ENCODE data around the gene USP6NL. TPM values are rescaled to one million over a fixed set of nuclear protein-coding genes. Genes with fewer than 3 reads are reported as not detected.

Gene USP6NL
- total and polyA plus RNA-seq, 2 of the 13 experiments (the other 11 are each of a cell fraction or from before 2014, with no cell fraction given), result 10.5 to 22.9 TPM

DNA sequence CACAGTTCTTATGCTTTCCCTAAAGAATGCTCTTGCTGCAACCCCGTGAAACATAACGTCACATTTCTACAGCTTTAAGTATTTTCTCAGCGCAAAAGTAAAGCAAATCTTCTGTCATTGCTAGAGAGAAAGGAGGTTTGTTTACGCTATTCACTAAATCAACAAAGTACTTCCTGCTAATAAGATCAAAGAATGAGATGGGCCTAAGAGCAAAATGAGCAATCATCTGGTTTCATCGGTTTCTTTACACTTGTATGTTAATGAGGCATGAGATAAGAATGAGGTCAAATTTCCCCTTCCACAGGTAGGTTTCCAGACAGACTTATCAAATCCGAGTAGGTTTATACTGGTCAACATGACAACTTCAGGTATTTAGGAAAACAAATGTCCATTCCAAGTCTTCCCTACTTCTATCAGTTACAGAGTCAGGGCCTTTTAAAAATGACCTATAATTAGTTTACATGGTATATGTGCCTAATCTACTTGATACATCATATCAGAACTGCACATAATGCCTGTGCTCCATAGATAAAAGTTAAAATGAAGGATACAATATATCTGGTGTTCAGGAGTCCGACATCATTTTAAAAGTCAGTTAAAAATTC lies 8.4 kb downstream of the USP6NL start (continued):
- TF ChIP-seq, protein P1, sequence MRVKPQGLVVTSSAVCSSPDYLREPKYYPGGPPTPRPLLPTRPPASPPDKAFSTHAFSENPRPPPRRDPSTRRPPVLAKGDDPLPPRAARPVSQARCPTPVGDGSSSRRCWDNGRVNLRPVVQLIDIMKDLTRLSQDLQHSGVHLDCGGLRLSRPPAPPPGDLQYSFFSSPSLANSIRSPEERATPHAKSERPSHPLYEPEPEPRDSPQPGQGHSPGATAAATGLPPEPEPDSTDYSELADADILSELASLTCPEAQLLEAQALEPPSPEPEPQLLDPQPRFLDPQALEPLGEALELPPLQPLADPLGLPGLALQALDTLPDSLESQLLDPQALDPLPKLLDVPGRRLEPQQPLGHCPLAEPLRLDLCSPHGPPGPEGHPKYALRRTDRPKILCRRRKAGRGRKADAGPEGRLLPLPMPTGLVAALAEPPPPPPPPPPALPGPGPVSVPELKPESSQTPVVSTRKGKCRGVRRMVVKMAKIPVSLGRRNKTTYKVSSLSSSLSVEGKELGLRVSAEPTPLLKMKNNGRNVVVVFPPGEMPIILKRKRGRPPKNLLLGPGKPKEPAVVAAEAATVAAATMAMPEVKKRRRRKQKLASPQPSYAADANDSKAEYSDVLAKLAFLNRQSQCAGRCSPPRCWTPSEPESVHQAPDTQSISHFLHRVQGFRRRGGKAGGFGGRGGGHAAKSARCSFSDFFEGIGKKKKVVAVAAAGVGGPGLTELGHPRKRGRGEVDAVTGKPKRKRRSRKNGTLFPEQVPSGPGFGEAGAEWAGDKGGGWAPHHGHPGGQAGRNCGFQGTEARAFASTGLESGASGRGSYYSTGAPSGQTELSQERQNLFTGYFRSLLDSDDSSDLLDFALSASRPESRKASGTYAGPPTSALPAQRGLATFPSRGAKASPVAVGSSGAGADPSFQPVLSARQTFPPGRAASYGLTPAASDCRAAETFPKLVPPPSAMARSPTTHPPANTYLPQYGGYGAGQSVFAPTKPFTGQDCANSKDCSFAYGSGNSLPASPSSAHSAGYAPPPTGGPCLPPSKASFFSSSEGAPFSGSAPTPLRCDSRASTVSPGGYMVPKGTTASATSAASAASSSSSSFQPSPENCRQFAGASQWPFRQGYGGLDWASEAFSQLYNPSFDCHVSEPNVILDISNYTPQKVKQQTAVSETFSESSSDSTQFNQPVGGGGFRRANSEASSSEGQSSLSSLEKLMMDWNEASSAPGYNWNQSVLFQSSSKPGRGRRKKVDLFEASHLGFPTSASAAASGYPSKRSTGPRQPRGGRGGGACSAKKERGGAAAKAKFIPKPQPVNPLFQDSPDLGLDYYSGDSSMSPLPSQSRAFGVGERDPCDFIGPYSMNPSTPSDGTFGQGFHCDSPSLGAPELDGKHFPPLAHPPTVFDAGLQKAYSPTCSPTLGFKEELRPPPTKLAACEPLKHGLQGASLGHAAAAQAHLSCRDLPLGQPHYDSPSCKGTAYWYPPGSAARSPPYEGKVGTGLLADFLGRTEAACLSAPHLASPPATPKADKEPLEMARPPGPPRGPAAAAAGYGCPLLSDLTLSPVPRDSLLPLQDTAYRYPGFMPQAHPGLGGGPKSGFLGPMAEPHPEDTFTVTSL (CRISPR knock-in tag; IDR thresholded peaks at IDR 0.05; ENCODE audit: borderline replicate concordance), result peak; percentile 89; the same call in 1 of the 2 replicates
- TF ChIP-seq HNRNPK (IDR thresholded peaks at IDR 0.05; ENCODE audit: low read depth, low read length, poor library complexity, severe bottlenecking), result no peak
- TF ChIP-seq NFYB (CRISPR knock-in tag; IDR thresholded peaks at IDR 0.05), result no peak
- no peak for TF ChIP-seq ZNF430 (CRISPR knock-in tag; IDR thresholded peaks at IDR 0.05)
- TF ChIP-seq KLF16 (CRISPR knock-in tag; IDR thresholded peaks at IDR 0.05), result peak in 1 of 2 experiments; percentile 57; a peak in 2 of 4 replicates
- peak; percentile 93 for TF ChIP-seq SIX1 (CRISPR knock-in tag; IDR thresholded peaks at IDR 0.05; ENCODE audit: borderline replicate concordance)
- no peak for TF ChIP-seq PLRG1 (conservative IDR thresholded peaks at IDR 0.05)
- TF ChIP-seq RBM39 (IDR thresholded peaks at IDR 0.05; ENCODE audit: low read depth, low read length, poor library complexity, severe bottlenecking), result no peak
- TF ChIP-seq ZNF572 (CRISPR knock-in tag; IDR thresholded peaks at IDR 0.05), result no peak
- TF ChIP-seq ZNF777 (CRISPR knock-in tag; IDR thresholded peaks at IDR 0.05), result no peak
- no peak for TF ChIP-seq SOX6 (IDR thresholded peaks at IDR 0.05)
- TF ChIP-seq SOX6 (CRISPR knock-in tag; IDR thresholded peaks at IDR 0.05), result peak; percentile 93
- TF ChIP-seq ZNF17 (CRISPR knock-in tag; IDR thresholded peaks at IDR 0.05), result no peak
- no peak for TF ChIP-seq ZFP82 (CRISPR knock-in tag; IDR thresholded peaks at IDR 0.05; ENCODE audit: borderline replicate concordance)
- no peak for TF ChIP-seq ZNF138 (CRISPR knock-in tag; IDR thresholded peaks at IDR 0.05; ENCODE audit: low read depth)
- no peak for TF ChIP-seq ZNF703 (CRISPR knock-in tag; IDR thresholded peaks at IDR 0.05; ENCODE audit: borderline replicate concordance)
- TF ChIP-seq, protein P2, sequence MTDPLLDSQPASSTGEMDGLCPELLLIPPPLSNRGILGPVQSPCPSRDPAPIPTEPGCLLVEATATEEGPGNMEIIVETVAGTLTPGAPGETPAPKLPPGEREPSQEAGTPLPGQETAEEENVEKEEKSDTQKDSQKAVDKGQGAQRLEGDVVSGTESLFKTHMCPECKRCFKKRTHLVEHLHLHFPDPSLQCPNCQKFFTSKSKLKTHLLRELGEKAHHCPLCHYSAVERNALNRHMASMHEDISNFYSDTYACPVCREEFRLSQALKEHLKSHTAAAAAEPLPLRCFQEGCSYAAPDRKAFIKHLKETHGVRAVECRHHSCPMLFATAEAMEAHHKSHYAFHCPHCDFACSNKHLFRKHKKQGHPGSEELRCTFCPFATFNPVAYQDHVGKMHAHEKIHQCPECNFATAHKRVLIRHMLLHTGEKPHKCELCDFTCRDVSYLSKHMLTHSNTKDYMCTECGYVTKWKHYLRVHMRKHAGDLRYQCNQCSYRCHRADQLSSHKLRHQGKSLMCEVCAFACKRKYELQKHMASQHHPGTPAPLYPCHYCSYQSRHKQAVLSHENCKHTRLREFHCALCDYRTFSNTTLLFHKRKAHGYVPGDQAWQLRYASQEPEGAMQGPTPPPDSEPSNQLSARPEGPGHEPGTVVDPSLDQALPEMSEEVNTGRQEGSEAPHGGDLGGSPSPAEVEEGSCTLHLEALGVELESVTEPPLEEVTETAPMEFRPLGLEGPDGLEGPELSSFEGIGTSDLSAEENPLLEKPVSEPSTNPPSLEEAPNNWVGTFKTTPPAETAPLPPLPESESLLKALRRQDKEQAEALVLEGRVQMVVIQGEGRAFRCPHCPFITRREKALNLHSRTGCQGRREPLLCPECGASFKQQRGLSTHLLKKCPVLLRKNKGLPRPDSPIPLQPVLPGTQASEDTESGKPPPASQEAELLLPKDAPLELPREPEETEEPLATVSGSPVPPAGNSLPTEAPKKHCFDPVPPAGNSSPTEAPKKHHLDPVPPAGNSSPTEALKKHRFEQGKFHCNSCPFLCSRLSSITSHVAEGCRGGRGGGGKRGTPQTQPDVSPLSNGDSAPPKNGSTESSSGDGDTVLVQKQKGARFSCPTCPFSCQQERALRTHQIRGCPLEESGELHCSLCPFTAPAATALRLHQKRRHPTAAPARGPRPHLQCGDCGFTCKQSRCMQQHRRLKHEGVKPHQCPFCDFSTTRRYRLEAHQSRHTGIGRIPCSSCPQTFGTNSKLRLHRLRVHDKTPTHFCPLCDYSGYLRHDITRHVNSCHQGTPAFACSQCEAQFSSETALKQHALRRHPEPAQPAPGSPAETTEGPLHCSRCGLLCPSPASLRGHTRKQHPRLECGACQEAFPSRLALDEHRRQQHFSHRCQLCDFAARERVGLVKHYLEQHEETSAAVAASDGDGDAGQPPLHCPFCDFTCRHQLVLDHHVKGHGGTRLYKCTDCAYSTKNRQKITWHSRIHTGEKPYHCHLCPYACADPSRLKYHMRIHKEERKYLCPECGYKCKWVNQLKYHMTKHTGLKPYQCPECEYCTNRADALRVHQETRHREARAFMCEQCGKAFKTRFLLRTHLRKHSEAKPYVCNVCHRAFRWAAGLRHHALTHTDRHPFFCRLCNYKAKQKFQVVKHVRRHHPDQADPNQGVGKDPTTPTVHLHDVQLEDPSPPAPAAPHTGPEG (CRISPR knock-in tag; IDR thresholded peaks at IDR 0.05), result no peak

Measured in HepG2 (cell line).